Fibroblast of lung (primary cell): ENCODE results near the gene FZR1.

ENCODE experiments used
- EZH2 ChIP-seq: IDR thresholded peaks from 2 replicates; pipeline ENCODE4 v1.5.1; 2012; ENCODE audit warnings: low read length, control low read depth, mild to moderate bottlenecking; ENCODE audit errors: missing control alignments
- TF ChIP-seq, protein P1 (sequence below), 2 donors: IDR thresholded peaks in 1 of 2; conservative IDR thresholded peaks in 1 of 2; 1 replicate in 1 of 2; 2 replicates in 1 of 2; pipeline ENCODE4 v1.5.1; 2011 to 2012; ENCODE audit warnings: low read length in 2 of 2, control low read depth in 1 of 2, inconsistent platforms in 1 of 2, low read depth in 1 of 2, mild to moderate bottlenecking in 1 of 2

- TF ChIP-seq, protein P1, sequence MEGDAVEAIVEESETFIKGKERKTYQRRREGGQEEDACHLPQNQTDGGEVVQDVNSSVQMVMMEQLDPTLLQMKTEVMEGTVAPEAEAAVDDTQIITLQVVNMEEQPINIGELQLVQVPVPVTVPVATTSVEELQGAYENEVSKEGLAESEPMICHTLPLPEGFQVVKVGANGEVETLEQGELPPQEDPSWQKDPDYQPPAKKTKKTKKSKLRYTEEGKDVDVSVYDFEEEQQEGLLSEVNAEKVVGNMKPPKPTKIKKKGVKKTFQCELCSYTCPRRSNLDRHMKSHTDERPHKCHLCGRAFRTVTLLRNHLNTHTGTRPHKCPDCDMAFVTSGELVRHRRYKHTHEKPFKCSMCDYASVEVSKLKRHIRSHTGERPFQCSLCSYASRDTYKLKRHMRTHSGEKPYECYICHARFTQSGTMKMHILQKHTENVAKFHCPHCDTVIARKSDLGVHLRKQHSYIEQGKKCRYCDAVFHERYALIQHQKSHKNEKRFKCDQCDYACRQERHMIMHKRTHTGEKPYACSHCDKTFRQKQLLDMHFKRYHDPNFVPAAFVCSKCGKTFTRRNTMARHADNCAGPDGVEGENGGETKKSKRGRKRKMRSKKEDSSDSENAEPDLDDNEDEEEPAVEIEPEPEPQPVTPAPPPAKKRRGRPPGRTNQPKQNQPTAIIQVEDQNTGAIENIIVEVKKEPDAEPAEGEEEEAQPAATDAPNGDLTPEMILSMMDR (conservative IDR thresholded peaks at IDR 0.05 in 1 of 2, IDR thresholded peaks at IDR 0.05 in 1 of 2; ENCODE audit: low read depth in 1 of 2, low read length in 2 of 2), result no peak
- TF ChIP-seq EZH2, result no peak
These were observed 18.9 kb downstream of the FZR1 start for GRCh38 chr19:3524904-3525451.
